Fibroblast of lung (primary cell): ENCODE data around the gene CLEC16A. TPM values are rescaled to one million over a fixed set of nuclear protein-coding genes. Genes with fewer than 3 reads are reported as not detected.

ENCODE experiments used
- DNase-seq, 2 donors: peaks; one replicate each; pipeline versions ENCODE4 v3.0.0 to v3.0.0-alpha.2; 2010; ENCODE audit warnings: low read depth in 2 of 2
- H2AFZ ChIP-seq: 2 replicates; pipeline ENCODE4 v1.5.1; 2012; ENCODE audit warnings: low read length, control low read depth, inconsistent platforms
- H3K27ac ChIP-seq: 2 replicates; pipeline ENCODE4 v1.5.1; 2011; ENCODE audit warnings: low read length, control low read depth; ENCODE audit not compliant: insufficient read depth
- H3K27me3 ChIP-seq: 2 replicates; pipeline ENCODE4 v1.5.1; 2011; ENCODE audit warnings: mild to moderate bottlenecking, low read length; ENCODE audit not compliant: control insufficient read depth, insufficient read depth
- H3K36me3 ChIP-seq: 2 replicates; pipeline ENCODE4 v1.5.1; 2011; ENCODE audit warnings: low read length; ENCODE audit not compliant: control insufficient read depth, insufficient read depth
- H3K4me1 ChIP-seq: 2 replicates; pipeline ENCODE4 v1.5.1; 2011; ENCODE audit warnings: low read length; ENCODE audit not compliant: control insufficient read depth, insufficient read depth; ENCODE audit errors: extremely low read depth
- H3K4me2 ChIP-seq: 2 replicates; pipeline ENCODE4 v1.5.1; 2011; ENCODE audit warnings: low read length, control low read depth; ENCODE audit not compliant: insufficient read depth; ENCODE audit errors: extremely low read depth
- H3K4me3 ChIP-seq, 4 experiments: fragments of 200-600 bp in 1 of 4; sonication (generic) in 1 of 4; replicated peaks in 1 of 4; 2 replicates each; pipeline ENCODE4 v1.5.1; 2011 to 2016; ENCODE audit warnings: low read length in 4 of 4, low read depth in 3 of 4, mild to moderate bottlenecking in 3 of 4, control low read depth in 2 of 4, inconsistent platforms in 1 of 4, mixed read lengths in 1 of 4; ENCODE audit not compliant: insufficient read depth in 1 of 4; ENCODE audit errors: control extremely low read depth in 1 of 4
- H3K79me2 ChIP-seq: 2 replicates; pipeline ENCODE4 v1.5.1; 2012; ENCODE audit warnings: mild to moderate bottlenecking, low read length, inconsistent platforms; ENCODE audit not compliant: control insufficient read depth, insufficient read depth
- H3K9ac ChIP-seq: 2 replicates; pipeline ENCODE4 v1.5.1; 2011; ENCODE audit warnings: mild to moderate bottlenecking, low read length, control low read depth; ENCODE audit not compliant: insufficient read depth
- H3K9me3 ChIP-seq: 2 replicates; pipeline ENCODE4 v1.5.1; 2012; ENCODE audit warnings: low read depth, low read length; ENCODE audit not compliant: control insufficient read depth, insufficient read depth
- H4K20me1 ChIP-seq: 2 replicates; pipeline ENCODE4 v1.5.1; 2011; ENCODE audit warnings: low read length; ENCODE audit not compliant: control insufficient read depth, insufficient read depth; ENCODE audit errors: extremely low read depth
- CTCF ChIP-seq, 2 donors: IDR thresholded peaks in 1 of 2; conservative IDR thresholded peaks in 1 of 2; 1 replicate in 1 of 2; 2 replicates in 1 of 2; pipeline ENCODE4 v1.5.1; 2011 to 2012; ENCODE audit warnings: low read length in 2 of 2, control low read depth in 1 of 2, inconsistent platforms in 1 of 2, low read depth in 1 of 2, mild to moderate bottlenecking in 1 of 2
- EZH2 ChIP-seq: IDR thresholded peaks from 2 replicates; pipeline ENCODE4 v1.5.1; 2012; ENCODE audit warnings: low read length, control low read depth, mild to moderate bottlenecking; ENCODE audit errors: missing control alignments
- polyA plus RNA-seq, 2 donors: library from polyadenylated mRNA; depleted of rRNA in 1 of 2; stranded (reverse) in 1 of 2; unstranded in 1 of 2; fragments of >200 nt; gene quantifications; 2 replicates each; pipeline ENCODE4 v1.2.1, GENCODE V29; 2011 to 2012; ENCODE audit warnings: missing spikeins in 1 of 2
- total RNA-seq: library from RNA; depleted of rRNA; stranded (reverse); fragments of >200 nt; gene quantifications from 2 replicates; pipeline ENCODE4 v1.2.1, GENCODE V29; 2014

CLEC16A gene
- total and polyA plus RNA-seq, 2 donors (not counting 1 experiment from before 2014, with no cell fraction given) = 9.1 to 22.0 TPM

- no peak for DNase-seq
- Histone ChIP-seq H3K79me2 (no peaks in the 10 kb centered on the region), H3K27me3 (no peaks in the 10 kb centered on the region), H3K4me3 (no peak overlapping the region), H3K27ac (no peak overlapping the region), H4K20me1 (no peaks in the 10 kb centered on the region), H2AFZ (no peak overlapping the region), H3K9ac (no peak overlapping the region), H3K4me1 (no peaks in the 10 kb centered on the region), H3K9me3 (no peaks in the 10 kb centered on the region), H3K4me2 (no peak overlapping the region), H3K36me3 (no peaks in the 10 kb centered on the region)
- no peak for TF ChIP-seq CTCF (conservative IDR thresholded peaks at IDR 0.05 in 1 of 2, IDR thresholded peaks at IDR 0.05 in 1 of 2; ENCODE audit: low read depth in 1 of 2, low read length in 2 of 2)
Measured at GRCh38 chr16:11182411-11182810, 238.0 kb downstream of the CLEC16A start.

GRCh38 chr16:11183035-11183812 lies 238.9 kb downstream of the CLEC16A start:
- no peak overlapping the region for H3K27ac ChIP-seq
- H3K9ac ChIP-seq = no peak overlapping the region
- H2AFZ ChIP-seq = no peak overlapping the region
- no peak overlapping the region for H3K4me3 ChIP-seq
- no peaks in the 10 kb centered on the region for H3K27me3 ChIP-seq
- H4K20me1 ChIP-seq = no peaks in the 10 kb centered on the region
- H3K9me3 ChIP-seq = no peaks in the 10 kb centered on the region
- no peaks in the 10 kb centered on the region for H3K36me3 ChIP-seq
- H3K4me1 ChIP-seq = no peaks in the 10 kb centered on the region
- H3K4me2 ChIP-seq = no peak overlapping the region
- TF ChIP-seq EZH2 (no peak), CTCF (conservative IDR thresholded peaks at IDR 0.05 in 1 of 2, IDR thresholded peaks at IDR 0.05 in 1 of 2; ENCODE audit: low read depth in 1 of 2, low read length in 2 of 2) (no peak)
- DNase-seq = no peak
- no peaks in the 10 kb centered on the region for H3K79me2 ChIP-seq

- no peaks in the 10 kb centered on the region for H4K20me1 ChIP-seq
- H3K79me2 ChIP-seq = no peaks in the 10 kb centered on the region
- H3K4me3 ChIP-seq = no peak overlapping the region
- H3K36me3 ChIP-seq = no peaks in the 10 kb centered on the region
- no peak for DNase-seq
- H3K27me3 ChIP-seq = no peaks in the 10 kb centered on the region
- H3K4me2 ChIP-seq = no peak overlapping the region
- H3K9ac ChIP-seq = no peak overlapping the region
- H3K4me1 ChIP-seq = no peaks in the 10 kb centered on the region
- no peak overlapping the region for H2AFZ ChIP-seq
- H3K27ac ChIP-seq = no peak overlapping the region
- no peaks in the 10 kb centered on the region for H3K9me3 ChIP-seq
- TF ChIP-seq EZH2 (no peak), CTCF (conservative IDR thresholded peaks at IDR 0.05 in 1 of 2, IDR thresholded peaks at IDR 0.05 in 1 of 2; ENCODE audit: low read depth in 1 of 2, low read length in 2 of 2) (no peak)
Measured at GRCh38 chr16:11183951-11184350, 239.6 kb downstream of the CLEC16A start.
